Activated T-cell treated with anti-CD3 and anti-CD28 coated beads, Interleukin-2, amount 50 U/mL, for 24 hours (primary cell): ENCODE data around the gene MT1B.
A peak's percentile ranks its signal among the peaks of the same experiment; 100 is the strongest.
"Not testable (repeated sequence)": the region's sequence is repeated elsewhere in the genome, so short reads cannot be mapped to it uniquely, and the experiment has no call there.

ENCODE experiments used
- DNase-seq: peaks from one replicate; pipeline ENCODE4 v3.0.0-alpha.2; 2020
- H3K27ac Mint-ChIP-seq: 2 replicates; pipeline ENCODE4 v1.8.0; 2020; ENCODE audit warnings: mild to moderate bottlenecking, mixed read lengths
- H3K27me3 Mint-ChIP-seq: 2 replicates; pipeline ENCODE4 v1.8.0; 2020; ENCODE audit warnings: mixed read lengths
- H3K36me3 Mint-ChIP-seq: 2 replicates; pipeline ENCODE4 v1.8.0; 2020; ENCODE audit warnings: low read depth, mixed read lengths
- H3K4me1 Mint-ChIP-seq: 2 replicates; pipeline ENCODE4 v1.8.0; 2020; ENCODE audit warnings: low read depth, mixed read lengths
- H3K4me3 Mint-ChIP-seq: 2 replicates; pipeline ENCODE4 v1.8.0; 2020; ENCODE audit warnings: mild to moderate bottlenecking, moderate library complexity, mixed read lengths
- H3K9me3 Mint-ChIP-seq: 2 replicates; pipeline ENCODE4 v1.8.0; 2020; ENCODE audit warnings: mixed read lengths

The MT1B gene

GRCh38 chr16:56662357-56663354 lies 11.0 kb downstream of the MT1B start:
- H3K27me3 Mint-ChIP-seq, result peaks cover 15% of the 10 kb centered on the region
- peaks cover 26% of the 10 kb centered on the region for H3K4me1 Mint-ChIP-seq
- peak overlapping the region; percentile 85 for H3K27ac Mint-ChIP-seq

GRCh38 chr16:56664506-56664905 lies 12.8 kb downstream of the MT1B start:
- no peak overlapping the region for H3K4me3 Mint-ChIP-seq
- H3K4me1 Mint-ChIP-seq, result peaks cover 29% of the 10 kb centered on the region
- H3K9me3 Mint-ChIP-seq, result no peaks in the 10 kb centered on the region
- peaks cover 1% of the 10 kb centered on the region for H3K36me3 Mint-ChIP-seq
- H3K27ac Mint-ChIP-seq, result no peak overlapping the region
- DNase-seq, result no peak
- peaks cover 32% of the 10 kb centered on the region for H3K27me3 Mint-ChIP-seq

More at GRCh38 chr16:56662357-56663354, 11.0 kb downstream of the MT1B start:
- DNase-seq, result peak; percentile 63
- Mint-ChIP-seq H3K36me3 (peaks cover 3% of the 10 kb centered on the region), H3K9me3 (no peaks in the 10 kb centered on the region), H3K4me3 (peak overlapping the region; percentile 80)

GRCh38 chr16:56665286-56666261 lies 13.9 kb downstream of the MT1B start:
- Mint-ChIP-seq H3K27me3 (peaks cover 42% of the 10 kb centered on the region), H3K4me1 (peaks cover 33% of the 10 kb centered on the region)
- not testable (repeated sequence) for H3K4me3 Mint-ChIP-seq, H3K36me3 Mint-ChIP-seq, H3K27ac Mint-ChIP-seq, DNase-seq, H3K9me3 Mint-ChIP-seq

- H3K4me3 Mint-ChIP-seq, result peak within 1 kb of the TSS; percentile 64
- peaks cover 65% of the 10 kb centered on the region for H3K27me3 Mint-ChIP-seq
- peak; percentile 59 for DNase-seq
- no peak within 1 kb of the TSS for H3K27ac Mint-ChIP-seq
- no peaks in the 10 kb centered on the region for H3K9me3 Mint-ChIP-seq
- H3K36me3 Mint-ChIP-seq, result peaks cover 1% of the 10 kb centered on the region
- H3K4me1 Mint-ChIP-seq, result peaks cover 24% of the 10 kb centered on the region
These were observed 16.2 kb downstream of the MT1B start, which contains the start of gene MT1G for GRCh38 chr16:56667581-56668571. Gene MT1G, minus strand, starts transcription at chr16:56668065. Its CDS starts 72 bp downstream, at chr16:56667993.

- Mint-ChIP-seq H3K27me3 (peaks cover 73% of the 10 kb centered on the region), H3K4me1 (peaks cover 22% of the 10 kb centered on the region), H3K9me3 (no peaks in the 10 kb centered on the region), H3K36me3 (peaks cover 1% of the 10 kb centered on the region), H3K4me3 (no peak within 1 kb of the TSS), H3K27ac (no peak within 1 kb of the TSS)
- DNase-seq, result no peak
These were observed 17.5 kb downstream of the MT1B start, which contains the start of gene MT1H for GRCh38 chr16:56669005-56669839. Gene MT1H, plus strand, starts transcription at chr16:56669814. Its CDS starts 71 bp downstream, at chr16:56669885.

GRCh38 chr16:56669840-56670619 lies 18.3 kb downstream of the MT1B start:
- Mint-ChIP-seq H3K4me3 (no peak overlapping the region), H3K9me3 (no peaks in the 10 kb centered on the region), H3K27ac (no peak overlapping the region), H3K4me1 (peaks cover 23% of the 10 kb centered on the region), H3K36me3 (peaks cover 1% of the 10 kb centered on the region), H3K27me3 (peaks cover 78% of the 10 kb centered on the region)
- DNase-seq, result no peak

GRCh38 chr16:56670620-56670934 lies 18.9 kb downstream of the MT1B start:
- H3K4me1 Mint-ChIP-seq, result peaks cover 28% of the 10 kb centered on the region

GRCh38 chr16:56671691-56672090 lies 20.0 kb downstream of the MT1B start:
- not testable (repeated sequence) for H3K36me3 Mint-ChIP-seq

More at GRCh38 chr16:56670620-56670934, 18.9 kb downstream of the MT1B start:
- DNase-seq, result no peak
- Mint-ChIP-seq H3K27ac (no peak overlapping the region), H3K27me3 (peaks cover 84% of the 10 kb centered on the region), H3K4me3 (no peak overlapping the region), H3K36me3 (peaks cover 1% of the 10 kb centered on the region), H3K9me3 (no peaks in the 10 kb centered on the region)

GRCh38 chr16:56672171-56672570 lies 20.5 kb downstream of the MT1B start:
- H3K27ac Mint-ChIP-seq, DNase-seq, H3K9me3 Mint-ChIP-seq, H3K36me3 Mint-ChIP-seq, H3K4me3 Mint-ChIP-seq: not testable (repeated sequence)
- peaks cover 74% of the 10 kb centered on the region for H3K27me3 Mint-ChIP-seq
- H3K4me1 Mint-ChIP-seq, result peaks cover 33% of the 10 kb centered on the region

More at GRCh38 chr16:56671691-56672090, 20.0 kb downstream of the MT1B start:
- Mint-ChIP-seq H3K27me3 (peaks cover 79% of the 10 kb centered on the region), H3K4me1 (peaks cover 33% of the 10 kb centered on the region)
- H3K4me3 Mint-ChIP-seq, DNase-seq, H3K9me3 Mint-ChIP-seq, H3K27ac Mint-ChIP-seq: not testable (repeated sequence)

- H3K36me3 Mint-ChIP-seq, result no peaks in the 10 kb centered on the region
- peaks cover 67% of the 10 kb centered on the region for H3K27me3 Mint-ChIP-seq
- H3K9me3 Mint-ChIP-seq, result no peaks in the 10 kb centered on the region
- no peak overlapping the region for H3K27ac Mint-ChIP-seq
- H3K4me1 Mint-ChIP-seq, result peaks cover 30% of the 10 kb centered on the region
- DNase-seq, result no peak
- no peak overlapping the region for H3K4me3 Mint-ChIP-seq
These were observed 21.3 kb downstream of the MT1B start for GRCh38 chr16:56672761-56673536.

- Mint-ChIP-seq H3K36me3 (no peaks in the 10 kb centered on the region), H3K4me3 (no peak overlapping the region), H3K9me3 (no peaks in the 10 kb centered on the region), H3K27ac (no peak overlapping the region), H3K27me3 (peaks cover 58% of the 10 kb centered on the region), H3K4me1 (peaks cover 24% of the 10 kb centered on the region)
- DNase-seq, result no peak
These were observed 22.2 kb downstream of the MT1B start for GRCh38 chr16:56673921-56674320.

GRCh38 chr16:56674570-56674969 lies 22.9 kb downstream of the MT1B start:
- H3K36me3 Mint-ChIP-seq, DNase-seq, H3K27ac Mint-ChIP-seq, H3K4me3 Mint-ChIP-seq, H3K9me3 Mint-ChIP-seq: not testable (repeated sequence)
- Mint-ChIP-seq H3K27me3 (peaks cover 52% of the 10 kb centered on the region), H3K4me1 (peaks cover 19% of the 10 kb centered on the region)
